LNCaP clone FGC (cell line): ENCODE results near the gene ATOH8.

ENCODE experiments used
- DNase-seq: peaks from one replicate; pipeline ENCODE4 v3.0.0-alpha.2; 2011; ENCODE audit warnings: low read depth
- H3K4me3 ChIP-seq: 2 replicates; pipeline ENCODE4 v1.5.1; 2011; ENCODE audit warnings: mild to moderate bottlenecking, low read depth, low read length, control low read depth
- TF ChIP-seq, protein P1 (sequence below): IDR thresholded peaks from 2 replicates; pipeline ENCODE4 v1.5.1; 2012; ENCODE audit warnings: mild to moderate bottlenecking; ENCODE audit not compliant: control insufficient read depth, insufficient read depth; ENCODE audit errors: extremely low read depth

ATOH8 gene

DNA sequence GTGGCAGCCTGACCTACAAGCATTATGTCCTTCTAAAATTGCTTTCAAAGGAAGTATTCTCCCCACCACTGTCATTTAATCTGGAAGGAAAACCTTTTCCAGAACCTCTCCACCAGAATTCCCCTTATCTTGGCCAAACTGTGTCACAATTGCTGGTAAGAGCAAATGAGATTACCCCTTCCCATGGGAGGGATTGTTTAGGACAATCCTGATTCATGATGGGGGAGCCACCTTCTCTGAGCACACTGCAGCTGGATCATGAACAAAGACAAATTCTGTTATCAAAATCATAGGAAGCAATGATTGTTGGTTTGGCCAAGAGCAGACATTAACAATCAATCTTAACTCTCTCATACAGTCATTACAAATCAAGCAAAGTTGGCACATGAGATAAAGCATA, 18.1 kb upstream of the ATOH8 start:
- TF ChIP-seq, protein P1, sequence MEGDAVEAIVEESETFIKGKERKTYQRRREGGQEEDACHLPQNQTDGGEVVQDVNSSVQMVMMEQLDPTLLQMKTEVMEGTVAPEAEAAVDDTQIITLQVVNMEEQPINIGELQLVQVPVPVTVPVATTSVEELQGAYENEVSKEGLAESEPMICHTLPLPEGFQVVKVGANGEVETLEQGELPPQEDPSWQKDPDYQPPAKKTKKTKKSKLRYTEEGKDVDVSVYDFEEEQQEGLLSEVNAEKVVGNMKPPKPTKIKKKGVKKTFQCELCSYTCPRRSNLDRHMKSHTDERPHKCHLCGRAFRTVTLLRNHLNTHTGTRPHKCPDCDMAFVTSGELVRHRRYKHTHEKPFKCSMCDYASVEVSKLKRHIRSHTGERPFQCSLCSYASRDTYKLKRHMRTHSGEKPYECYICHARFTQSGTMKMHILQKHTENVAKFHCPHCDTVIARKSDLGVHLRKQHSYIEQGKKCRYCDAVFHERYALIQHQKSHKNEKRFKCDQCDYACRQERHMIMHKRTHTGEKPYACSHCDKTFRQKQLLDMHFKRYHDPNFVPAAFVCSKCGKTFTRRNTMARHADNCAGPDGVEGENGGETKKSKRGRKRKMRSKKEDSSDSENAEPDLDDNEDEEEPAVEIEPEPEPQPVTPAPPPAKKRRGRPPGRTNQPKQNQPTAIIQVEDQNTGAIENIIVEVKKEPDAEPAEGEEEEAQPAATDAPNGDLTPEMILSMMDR = no peak
- DNase-seq = no peak
- H3K4me3 ChIP-seq = no peak overlapping the region

DNA sequence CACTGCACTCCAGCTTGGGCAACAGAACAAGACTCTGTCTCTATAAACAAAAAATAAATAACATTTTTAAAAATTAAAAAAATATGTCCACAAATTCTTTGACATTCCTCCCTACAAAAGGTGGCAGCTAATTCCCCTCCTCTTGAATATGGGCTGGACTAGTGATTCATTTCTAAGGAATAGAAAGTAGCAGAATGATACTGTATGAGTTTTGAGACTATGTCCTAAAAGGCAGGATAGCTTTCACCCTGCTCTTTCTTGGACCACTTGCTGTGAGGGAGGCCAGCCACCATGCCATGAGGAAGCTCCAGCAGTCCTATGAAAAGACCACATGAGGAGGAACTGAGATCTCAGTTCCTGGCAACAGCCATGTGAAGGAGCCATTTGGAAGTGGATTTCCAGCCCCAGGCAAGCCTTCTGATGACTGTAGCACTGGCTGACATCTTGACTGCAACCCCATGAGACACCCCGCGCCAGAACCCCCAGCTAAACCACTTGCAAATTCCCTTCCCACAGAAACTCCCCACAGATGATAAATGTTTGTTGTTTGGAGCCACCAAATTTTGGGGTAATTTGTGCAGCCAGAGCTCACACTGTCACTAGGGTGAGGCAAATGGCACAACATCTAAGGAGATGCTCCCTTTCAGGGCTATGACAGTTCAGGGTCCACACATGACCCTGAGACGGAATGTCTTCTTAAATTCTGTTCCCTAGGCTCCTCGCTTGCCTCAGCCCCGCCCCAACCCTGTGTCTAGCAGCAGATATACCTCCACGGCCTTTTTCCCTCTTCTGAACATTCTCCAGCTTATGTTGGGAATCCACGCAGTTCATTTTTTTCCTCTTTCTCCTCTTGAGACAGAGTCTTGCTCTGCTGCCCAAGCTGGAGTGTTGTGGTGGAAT, 17.1 kb upstream of the ATOH8 start:
- no peak overlapping the region for H3K4me3 ChIP-seq
- DNase-seq = no peak
- TF ChIP-seq, protein P1 = no peak

DNA sequence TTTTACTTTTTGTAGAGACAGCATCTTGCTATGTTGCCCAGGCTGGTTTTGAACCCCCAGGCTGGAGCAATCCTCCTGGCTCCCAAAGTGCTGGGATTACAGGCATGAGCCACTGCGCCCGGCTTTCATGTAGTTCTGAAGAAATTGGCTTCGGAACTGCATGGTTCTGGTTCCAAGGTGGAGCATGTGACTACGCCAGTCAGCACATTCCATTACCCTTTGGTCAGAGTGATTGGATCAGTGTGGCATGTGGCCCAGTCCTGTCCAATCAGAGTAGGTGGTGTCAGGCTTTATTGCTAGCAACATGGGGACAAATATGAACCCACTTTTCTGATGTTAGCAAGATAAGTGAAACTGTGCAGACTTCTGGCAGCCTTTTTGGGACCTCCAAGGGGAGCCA, 16.3 kb upstream of the ATOH8 start:
- TF ChIP-seq, protein P1 = no peak
- DNase-seq = no peak
- H3K4me3 ChIP-seq = no peak overlapping the region

DNA sequence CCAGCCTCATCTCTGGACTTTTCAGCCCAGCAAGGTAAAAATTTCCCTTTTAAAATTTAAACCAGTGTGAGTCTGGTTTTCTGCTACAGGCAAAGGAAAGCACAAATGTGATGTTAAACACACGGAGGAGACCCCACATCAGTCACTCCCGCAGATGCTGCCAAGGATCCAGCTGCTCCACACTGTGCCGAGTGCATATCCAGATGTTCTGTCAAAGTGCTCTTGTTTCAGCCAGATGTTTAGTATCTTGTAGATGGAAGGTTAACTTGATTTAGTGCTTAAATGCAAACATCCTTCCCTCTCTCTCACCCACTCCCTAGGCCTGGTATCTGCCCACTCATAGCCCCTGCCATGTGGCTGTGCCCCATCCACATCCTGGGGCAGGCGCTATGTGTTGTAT, 15.8 kb upstream of the ATOH8 start:
- no peak overlapping the region for H3K4me3 ChIP-seq
- TF ChIP-seq, protein P1 = no peak
- DNase-seq = no peak

DNA sequence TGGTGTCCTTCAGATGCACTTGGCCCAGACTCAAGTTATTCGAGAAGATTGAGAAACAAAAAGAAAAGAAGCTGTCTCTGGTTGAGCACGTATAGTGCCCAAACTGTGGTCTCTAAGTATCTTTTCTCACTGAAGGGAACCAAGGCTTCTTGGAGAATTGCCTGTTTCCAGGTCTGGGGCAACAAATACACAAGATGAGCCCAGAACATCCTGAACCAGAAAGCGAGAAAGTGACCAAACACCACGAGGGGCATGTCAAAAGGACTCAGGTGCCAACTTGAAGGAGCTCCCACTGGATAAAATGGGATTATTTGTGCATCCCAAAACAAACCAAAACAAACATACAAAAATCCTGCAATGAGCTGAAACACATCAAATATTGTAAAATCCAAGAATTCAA, 13.6 kb upstream of the ATOH8 start:
- no peak for DNase-seq

DNA sequence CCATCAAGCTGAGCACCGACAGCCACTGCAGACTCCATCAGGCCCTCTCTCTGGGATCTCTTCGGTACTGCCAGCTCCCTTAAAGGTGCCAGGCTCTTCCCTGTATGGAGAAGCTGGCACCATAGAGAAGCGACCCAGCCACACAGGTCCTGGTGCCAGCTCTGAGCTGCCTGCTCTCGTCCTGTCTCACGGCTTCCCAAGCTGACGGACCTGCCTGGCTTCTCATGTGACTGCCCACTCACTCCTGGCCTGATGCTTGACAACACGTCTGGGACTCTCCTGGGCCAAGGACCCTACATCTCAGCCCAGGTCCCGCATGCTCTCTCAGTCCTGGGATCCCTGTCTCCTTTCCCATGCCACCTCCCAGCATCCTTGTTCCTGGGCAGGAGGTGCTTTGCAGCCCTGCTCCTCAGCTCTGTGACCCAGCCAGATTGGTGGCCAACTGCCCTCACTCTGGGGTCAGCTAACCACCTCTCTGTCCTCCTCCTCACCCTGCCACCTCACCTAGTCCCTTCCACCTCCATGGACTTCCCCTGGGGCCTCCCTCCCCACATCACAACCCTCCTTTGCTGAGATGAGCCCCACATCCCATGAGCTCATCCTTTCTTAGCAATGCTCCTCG, 12.5 kb upstream of the ATOH8 start:
- TF ChIP-seq, protein P1 = no peak
- DNase-seq = no peak
- H3K4me3 ChIP-seq = no peak overlapping the region

More for the DNA sequence above, 13.6 kb upstream of the ATOH8 start:
- H3K4me3 ChIP-seq = no peak overlapping the region
- TF ChIP-seq, protein P1 = no peak
